RWPE2 (cell line): ENCODE measurements around the gene MOB3A.

Source experiments
- ATAC-seq: fragments of 200-7000 bp; cut with Tn5 transposase; 3 replicates; pipeline ENCODE4 v1.9.1; 2021; ENCODE audit warnings: low read depth
- DNase-seq: peaks from one replicate; pipeline ENCODE4 v3.0.0-alpha.2; 2020; ENCODE audit warnings: low spot score
- H3K27ac ChIP-seq: fragments of 450-650 bp; 2 replicates; pipeline ENCODE4 v1.5.1; 2017; ENCODE audit warnings: mild to moderate bottlenecking; ENCODE audit not compliant: poor library complexity, severe bottlenecking
- H3K27me3 ChIP-seq: fragments of 250-450 bp; sonication (Bioruptor Pico); 2 replicates; pipeline ENCODE4 v1.5.1; 2021; ENCODE audit warnings: mild to moderate bottlenecking, moderate library complexity; ENCODE audit not compliant: insufficient read depth, poor library complexity, severe bottlenecking
- H3K36me3 ChIP-seq: fragments of 250-450 bp; sonication (Bioruptor Pico); 2 replicates; pipeline ENCODE4 v1.5.1; 2020; ENCODE audit warnings: low read depth, mild to moderate bottlenecking, moderate library complexity
- H3K4me1 ChIP-seq: fragments of 250-450 bp; sonication (Bioruptor Pico); 2 replicates; pipeline ENCODE4 v1.5.1; 2021; ENCODE audit warnings: mild to moderate bottlenecking, moderate library complexity; ENCODE audit not compliant: insufficient read depth, poor library complexity, severe bottlenecking
- H3K4me3 ChIP-seq: fragments of 250-450 bp; sonication (Bioruptor Pico); 2 replicates; pipeline ENCODE4 v1.5.1; 2021; ENCODE audit warnings: mild to moderate bottlenecking, moderate library complexity; ENCODE audit not compliant: severe bottlenecking
- H3K9me3 ChIP-seq: fragments of 250-450 bp; sonication (Bioruptor Pico); 2 replicates; pipeline ENCODE4 v1.5.1; 2021; ENCODE audit warnings: mild to moderate bottlenecking, moderate library complexity; ENCODE audit not compliant: severe bottlenecking
- TF ChIP-seq, protein P1 (sequence below): fragments of 450-650 bp; IDR thresholded peaks from one replicate; pipeline ENCODE4 v1.5.1; 2017; ENCODE audit warnings: mild to moderate bottlenecking, moderate library complexity; ENCODE audit not compliant: poor library complexity, severe bottlenecking

Gene MOB3A

GRCh38 chr19:2084993-2085720 is 11.0 kb downstream of the MOB3A start:
- H3K27ac ChIP-seq = peak overlapping the region; percentile 99
- H3K36me3 ChIP-seq = peaks cover 62% of the 10 kb centered on the region
- ATAC-seq (no peak), DNase-seq (no peak)
- H3K27me3 ChIP-seq = no peaks in the 10 kb centered on the region
- peaks cover 54% of the 10 kb centered on the region for H3K4me1 ChIP-seq
- H3K9me3 ChIP-seq = no peaks in the 10 kb centered on the region
- TF ChIP-seq, protein P1, sequence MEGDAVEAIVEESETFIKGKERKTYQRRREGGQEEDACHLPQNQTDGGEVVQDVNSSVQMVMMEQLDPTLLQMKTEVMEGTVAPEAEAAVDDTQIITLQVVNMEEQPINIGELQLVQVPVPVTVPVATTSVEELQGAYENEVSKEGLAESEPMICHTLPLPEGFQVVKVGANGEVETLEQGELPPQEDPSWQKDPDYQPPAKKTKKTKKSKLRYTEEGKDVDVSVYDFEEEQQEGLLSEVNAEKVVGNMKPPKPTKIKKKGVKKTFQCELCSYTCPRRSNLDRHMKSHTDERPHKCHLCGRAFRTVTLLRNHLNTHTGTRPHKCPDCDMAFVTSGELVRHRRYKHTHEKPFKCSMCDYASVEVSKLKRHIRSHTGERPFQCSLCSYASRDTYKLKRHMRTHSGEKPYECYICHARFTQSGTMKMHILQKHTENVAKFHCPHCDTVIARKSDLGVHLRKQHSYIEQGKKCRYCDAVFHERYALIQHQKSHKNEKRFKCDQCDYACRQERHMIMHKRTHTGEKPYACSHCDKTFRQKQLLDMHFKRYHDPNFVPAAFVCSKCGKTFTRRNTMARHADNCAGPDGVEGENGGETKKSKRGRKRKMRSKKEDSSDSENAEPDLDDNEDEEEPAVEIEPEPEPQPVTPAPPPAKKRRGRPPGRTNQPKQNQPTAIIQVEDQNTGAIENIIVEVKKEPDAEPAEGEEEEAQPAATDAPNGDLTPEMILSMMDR = no peak
- H3K4me3 ChIP-seq = no peak overlapping the region

- Histone ChIP-seq H3K27ac (peak overlapping the region; percentile 99), H3K36me3 (peaks cover 72% of the 10 kb centered on the region), H3K4me1 (peaks cover 37% of the 10 kb centered on the region), H3K27me3 (no peaks in the 10 kb centered on the region), H3K4me3 (no peak overlapping the region), H3K9me3 (no peaks in the 10 kb centered on the region)
- TF ChIP-seq, protein P1 = no peak
- DNase-seq (no peak), ATAC-seq (no peak)
Measured at GRCh38 chr19:2083174-2083854, 12.8 kb downstream of the MOB3A start.

DNA sequence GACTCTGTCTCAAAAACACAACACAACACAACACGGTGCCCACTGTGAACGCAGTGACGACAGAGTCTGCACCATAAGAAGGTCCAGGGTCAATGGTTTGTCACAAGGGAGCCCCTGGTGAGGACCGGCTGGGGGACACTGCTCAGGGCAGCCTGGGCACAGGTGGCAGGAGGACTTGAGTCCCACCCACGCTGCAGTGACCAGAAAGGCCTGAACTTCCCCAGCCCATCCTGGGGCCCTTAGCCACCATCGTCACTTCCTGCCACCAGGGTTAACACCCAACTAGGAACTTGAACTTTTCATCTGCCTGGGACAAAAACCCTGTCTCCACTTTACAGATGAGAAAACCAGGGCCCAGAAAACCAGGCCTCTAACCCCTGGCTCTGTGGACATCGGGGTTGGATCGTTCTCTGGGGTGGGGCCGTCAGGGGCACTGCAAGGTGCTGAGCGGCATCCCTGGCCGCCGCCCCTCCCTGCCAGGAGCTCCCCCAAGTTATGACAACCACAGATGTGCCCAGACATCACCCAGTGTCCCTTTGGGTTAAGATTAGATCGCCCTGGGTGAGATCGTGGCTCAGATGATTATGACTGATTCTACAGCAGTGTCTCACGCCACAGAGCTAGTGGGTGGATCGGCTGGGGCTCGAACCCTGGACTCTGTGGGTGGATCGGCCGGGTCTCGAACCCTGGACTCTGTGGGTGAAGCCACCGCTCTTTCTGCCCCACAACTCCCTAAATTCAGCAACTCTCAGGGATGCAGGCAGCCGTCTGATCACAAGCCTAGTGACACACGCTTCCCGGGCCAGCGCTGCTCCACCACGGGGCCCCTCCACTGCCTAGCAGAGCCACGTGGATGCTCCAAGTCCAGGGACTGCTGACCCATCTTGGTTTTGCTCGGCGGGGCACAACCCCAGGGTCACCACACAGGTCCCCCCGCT is 14.0 kb downstream of the MOB3A start:
- Histone ChIP-seq H3K4me3 (no peak overlapping the region), H3K27ac (peak overlapping the region; percentile 47), H3K4me1 (peaks cover 29% of the 10 kb centered on the region), H3K27me3 (no peaks in the 10 kb centered on the region), H3K36me3 (peaks cover 77% of the 10 kb centered on the region), H3K9me3 (no peaks in the 10 kb centered on the region)
- ATAC-seq (no peak), DNase-seq (no peak)
- TF ChIP-seq, protein P1 = no peak

DNA sequence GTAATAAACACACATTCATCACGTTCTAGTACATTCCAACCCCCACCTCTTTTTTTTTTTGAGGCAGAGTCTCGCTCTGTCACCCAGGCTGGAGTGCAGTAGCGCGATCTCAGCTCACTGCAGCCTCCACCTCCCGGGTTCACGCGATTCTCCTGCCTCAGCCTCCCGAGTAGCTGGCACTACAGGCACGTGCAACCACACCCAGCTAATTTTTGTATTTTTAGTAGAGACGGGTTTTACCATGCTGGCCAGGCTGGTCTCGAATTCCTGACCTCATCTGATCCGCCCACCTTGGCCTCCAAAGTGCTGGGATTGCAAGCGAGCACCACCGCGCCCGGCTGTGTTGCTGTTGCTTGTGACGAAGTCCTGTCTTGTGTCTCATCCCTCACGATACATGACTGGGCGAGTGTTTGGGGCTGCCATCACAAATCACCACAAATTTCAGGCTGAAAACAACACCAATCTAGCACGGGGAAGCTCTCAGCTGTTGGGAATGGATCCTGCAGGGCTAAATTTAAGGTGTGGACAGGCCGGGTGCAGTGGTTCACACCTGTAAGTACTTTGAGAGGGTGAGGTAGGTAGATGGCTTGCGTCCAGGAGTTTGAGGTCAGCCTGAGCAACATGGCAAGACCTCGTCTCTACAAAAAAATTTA is 15.7 kb downstream of the MOB3A start:
- DNase-seq (no peak), ATAC-seq (no peak)
- no peak overlapping the region for H3K4me3 ChIP-seq
- peak overlapping the region; percentile 47 for H3K27ac ChIP-seq
- peaks cover 15% of the 10 kb centered on the region for H3K4me1 ChIP-seq
- H3K9me3 ChIP-seq = no peaks in the 10 kb centered on the region
- peaks cover 87% of the 10 kb centered on the region for H3K36me3 ChIP-seq
- TF ChIP-seq, protein P1 = no peak
- H3K27me3 ChIP-seq = no peaks in the 10 kb centered on the region
